Esophagus muscularis mucosa (tissue), 4 donors: Measurements from ENCODE around the gene R3HDM4. TPM values are rescaled to one million over a fixed set of nuclear protein-coding genes. Genes with fewer than 3 reads are reported as not detected.
A peak's percentile ranks its signal among the peaks of the same experiment; 100 is the strongest.

Source experiments
- DNase-seq: peaks from one replicate; pipeline ENCODE4 v3.0.0-alpha.2; 2017; ENCODE audit errors: extremely low spot score
- H3K27ac ChIP-seq, 4 donors: fragments of 200-600 bp; sonication (generic); replicated peaks in 1 of 4; 1 replicate in 3 of 4; 2 replicates in 1 of 4; pipeline ENCODE4 v1.5.1; 2016 to 2019; ENCODE audit warnings: mild to moderate bottlenecking in 1 of 4
- H3K27me3 ChIP-seq, 4 donors: fragments of 200-600 bp; sonication (generic); one replicate each; pipeline versions ENCODE4 v1.5.1 to v1.6.0; 2016 to 2019
- H3K36me3 ChIP-seq, 4 donors: fragments of 200-600 bp; sonication (generic); one replicate each; pipeline ENCODE4 v1.5.1; 2016 to 2019
- H3K4me1 ChIP-seq, 4 donors: fragments of 200-600 bp; sonication (generic); one replicate each; pipeline ENCODE4 v1.5.1; 2016 to 2019
- H3K4me3 ChIP-seq, 4 donors: fragments of 200-600 bp; sonication (generic); 1 replicate in 2 of 4; 2 replicates in 2 of 4; pipeline ENCODE4 v1.5.1; 2016 to 2019; ENCODE audit warnings: mild to moderate bottlenecking in 4 of 4, moderate library complexity in 1 of 4
- H3K9me3 ChIP-seq, 4 donors: fragments of 200-600 bp; sonication (generic); 1 replicate in 3 of 4; 2 replicates in 1 of 4; pipeline ENCODE4 v1.5.1; 2016 to 2019
- EP300 ChIP-seq: sonication (generic); formaldehyde crosslinking; IDR thresholded peaks from one replicate; pipeline ENCODE4 v1.6.1; 2017; ENCODE audit warnings: antibody characterized with exemption
- POLR2A ChIP-seq: fragments of 450-650 bp; IDR thresholded peaks from one replicate; pipeline ENCODE4 v1.6.1; 2017; ENCODE audit warnings: antibody characterized with exemption, moderate library complexity, mild to moderate bottlenecking, low read depth
- POLR2AphosphoS5 ChIP-seq, 2 donors: sonication (generic); formaldehyde crosslinking; IDR thresholded peaks; one replicate each; pipeline ENCODE4 v1.6.1; 2017; ENCODE audit warnings: antibody characterized with exemption in 2 of 2
- WGBS: methylation state at CpG from one replicate; pipeline ENCODE4 v1.1.5; 2018; 5-methylcytosine and 5-hydroxymethylcytosine counted together
- intact Hi-C: fragments of 100-400 bp; cut with DNase I; formaldehyde crosslinking; loops from one replicate; pipeline ENCODE4 v1.15.1; 2023
- total RNA-seq, 4 donors: library from RNA; depleted of rRNA; stranded (reverse); fragments of >200 nt; gene quantifications; one replicate each; pipeline versions ENCODE4 v1.1.0 to v1.2.1, GENCODE V29; 2016
- TF ChIP-seq, protein P1 (sequence below), 3 experiments: fragments of 200-600 bp in 2 of 3; fragments of 450-650 bp in 1 of 3; sonication (generic) in 2 of 3; IDR thresholded peaks; one replicate each; pipeline ENCODE4 v1.5.1; 2017 to 2019; ENCODE audit warnings: antibody characterized with exemption in 3 of 3, mild to moderate bottlenecking in 2 of 3, moderate library complexity in 1 of 3

Gene R3HDM4
- total RNA-seq, 4 donors from 2014 or later: 32.0 to 52.5 (median 40.0) TPM

DNA sequence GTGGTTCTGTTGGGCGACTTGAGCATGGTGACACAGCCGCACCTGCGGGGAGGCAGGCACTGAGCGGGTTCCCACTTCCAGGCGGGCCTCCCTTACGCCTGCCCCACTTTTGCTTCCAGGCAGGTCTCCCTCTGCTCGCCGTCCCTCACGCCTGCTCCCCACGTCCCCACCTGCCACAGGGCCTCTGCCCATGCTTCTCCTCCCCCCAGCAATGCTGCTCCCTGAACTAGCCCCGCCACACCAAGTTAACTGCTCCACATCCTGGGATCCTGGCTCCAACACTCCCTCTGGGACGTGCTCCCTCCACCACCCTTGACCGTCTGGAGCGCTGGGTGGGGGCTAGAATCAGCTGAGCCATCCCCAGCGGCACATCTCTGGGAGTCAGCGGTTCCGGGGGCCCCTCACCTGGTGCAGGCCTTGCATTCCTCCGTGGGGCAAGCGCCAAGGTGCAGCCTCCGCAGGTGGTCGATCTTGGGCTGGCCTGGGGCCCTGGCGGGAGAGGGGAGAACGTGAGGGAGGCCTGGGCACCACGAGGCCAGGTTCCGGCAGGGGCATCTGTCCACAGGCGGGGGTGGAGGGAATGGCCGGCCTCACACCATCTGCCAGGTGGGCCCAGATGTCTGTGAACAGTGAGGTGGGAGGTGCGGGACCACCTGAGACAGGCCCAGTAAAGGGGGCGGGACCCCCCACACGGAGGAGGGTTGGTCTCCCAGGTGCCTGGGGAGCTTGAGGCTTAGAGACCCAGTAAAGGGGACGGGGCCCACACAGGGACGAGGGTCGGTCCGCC, 44.4 kb downstream of the R3HDM4 start:
- H3K4me1 ChIP-seq: peaks cover 18 to 44% (median 41%) of the 10 kb centered on the region in 4 donors
- intact Hi-C loops: loop anchor here (10.0 kb wide), 1 partner anchor 64 kb away; no protein-coding TSS in a partner anchor
- H3K4me3 ChIP-seq: no peak overlapping the region
- DNase-seq: no peak
- peaks cover 6 to 58% (median 49%) of the 10 kb centered on the region in 4 donors for H3K36me3 ChIP-seq
- TF ChIP-seq POLR2AphosphoS5 (IDR thresholded peaks at IDR 0.05) (no peak), POLR2A (no peak), EP300 (no peak)
- TF ChIP-seq, protein P1, sequence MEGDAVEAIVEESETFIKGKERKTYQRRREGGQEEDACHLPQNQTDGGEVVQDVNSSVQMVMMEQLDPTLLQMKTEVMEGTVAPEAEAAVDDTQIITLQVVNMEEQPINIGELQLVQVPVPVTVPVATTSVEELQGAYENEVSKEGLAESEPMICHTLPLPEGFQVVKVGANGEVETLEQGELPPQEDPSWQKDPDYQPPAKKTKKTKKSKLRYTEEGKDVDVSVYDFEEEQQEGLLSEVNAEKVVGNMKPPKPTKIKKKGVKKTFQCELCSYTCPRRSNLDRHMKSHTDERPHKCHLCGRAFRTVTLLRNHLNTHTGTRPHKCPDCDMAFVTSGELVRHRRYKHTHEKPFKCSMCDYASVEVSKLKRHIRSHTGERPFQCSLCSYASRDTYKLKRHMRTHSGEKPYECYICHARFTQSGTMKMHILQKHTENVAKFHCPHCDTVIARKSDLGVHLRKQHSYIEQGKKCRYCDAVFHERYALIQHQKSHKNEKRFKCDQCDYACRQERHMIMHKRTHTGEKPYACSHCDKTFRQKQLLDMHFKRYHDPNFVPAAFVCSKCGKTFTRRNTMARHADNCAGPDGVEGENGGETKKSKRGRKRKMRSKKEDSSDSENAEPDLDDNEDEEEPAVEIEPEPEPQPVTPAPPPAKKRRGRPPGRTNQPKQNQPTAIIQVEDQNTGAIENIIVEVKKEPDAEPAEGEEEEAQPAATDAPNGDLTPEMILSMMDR (IDR thresholded peaks at IDR 0.05): no peak
- no peaks in the 10 kb centered on the region for H3K27me3 ChIP-seq
- peak overlapping the region; percentile 68 to 86 (median 79) for H3K27ac ChIP-seq
- H3K9me3 ChIP-seq: no peaks in the 10 kb centered on the region
- 92% methylated on average over 33 of the region's 34 CpGs for WGBS

DNA sequence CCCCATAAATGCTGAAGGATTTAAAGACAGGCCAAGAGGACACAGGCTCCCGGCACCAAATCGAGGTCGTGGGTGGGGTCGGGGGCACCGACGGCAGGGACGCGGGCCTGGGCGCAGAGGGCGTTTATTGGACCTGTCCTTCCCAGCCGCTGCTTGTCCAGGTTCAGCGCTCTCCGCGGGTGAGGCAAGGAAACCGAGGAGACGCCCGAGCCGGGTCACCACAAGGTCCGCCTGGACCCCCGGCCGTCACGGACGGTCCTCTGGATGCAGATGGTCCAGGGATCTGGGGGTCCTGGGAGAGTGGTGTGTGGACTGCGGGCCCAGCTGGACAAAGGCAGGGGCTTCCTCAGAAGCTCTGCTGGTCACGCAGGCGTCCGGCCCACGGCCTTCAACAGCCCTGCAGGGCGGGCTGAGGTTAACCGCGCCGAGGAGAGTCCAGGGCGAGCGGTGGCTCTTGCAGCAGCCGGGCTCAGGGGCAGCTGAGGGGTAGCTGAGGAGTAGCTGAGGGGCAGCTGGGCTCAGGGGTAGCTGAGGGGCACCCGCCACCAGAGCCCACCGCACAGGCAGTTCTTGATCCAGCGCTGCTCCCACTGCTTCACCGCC, 45.1 kb downstream of the R3HDM4 start:
- TF ChIP-seq, protein P1 (IDR thresholded peaks at IDR 0.05): no peak
- TF ChIP-seq EP300 (no peak), POLR2AphosphoS5 (IDR thresholded peaks at IDR 0.05) (no peak), POLR2A (no peak)
- intact Hi-C loops: loop anchor here (10.0 kb wide), 1 partner anchor 63 kb away; no protein-coding TSS in a partner anchor
- WGBS: 91% methylated on average over 11 of the region's 39 CpGs
- peaks cover 0 to 4% (median 0%) of the 10 kb centered on the region in 4 donors for H3K27me3 ChIP-seq
- peaks cover 22 to 50% (median 46%) of the 10 kb centered on the region in 4 donors for H3K4me1 ChIP-seq
- H3K27ac ChIP-seq: peak overlapping the region in 3 of 4 donors; percentile 76 to 86 (median 82)
- DNase-seq: no peak
- H3K9me3 ChIP-seq: no peaks in the 10 kb centered on the region
- H3K4me3 ChIP-seq: no peak overlapping the region
- H3K36me3 ChIP-seq: peaks cover 6 to 53% (median 44%) of the 10 kb centered on the region in 4 donors

DNA sequence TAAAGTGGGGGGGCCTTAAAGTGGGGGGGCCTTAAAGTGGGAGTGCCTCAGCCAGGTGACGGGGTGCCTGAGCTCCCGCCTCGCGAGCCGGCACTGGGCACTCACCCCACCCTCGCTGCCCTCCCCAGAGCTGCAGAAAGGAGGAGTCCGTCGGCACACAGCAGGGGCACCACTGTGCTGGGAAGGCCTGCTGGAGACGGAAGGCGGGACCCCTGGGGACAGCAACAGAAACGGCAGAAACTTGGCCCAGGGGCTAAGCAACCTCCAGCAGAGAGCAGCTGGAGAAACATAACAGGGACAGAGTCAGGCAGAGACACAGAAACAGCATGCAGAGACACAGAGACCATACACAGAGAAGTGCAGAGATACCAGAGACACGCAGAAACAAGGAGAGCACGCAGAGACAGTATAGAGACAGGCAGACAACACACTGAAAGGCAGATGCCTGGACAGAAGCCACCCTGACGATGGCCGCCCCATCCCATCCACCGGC, 45.7 kb downstream of the R3HDM4 start:
- peaks cover 24 to 52% (median 47%) of the 10 kb centered on the region in 4 donors for H3K4me1 ChIP-seq
- no peak for DNase-seq
- WGBS: 85% methylated on average over 8 of the region's 16 CpGs
- H3K36me3 ChIP-seq: peaks cover 6 to 49% (median 42%) of the 10 kb centered on the region in 4 donors
- no peak for TF ChIP-seq POLR2AphosphoS5 (IDR thresholded peaks at IDR 0.05)
- TF ChIP-seq, protein P1 (IDR thresholded peaks at IDR 0.05): no peak
- no peak for TF ChIP-seq EP300
- TF ChIP-seq POLR2A: no peak
- no peak overlapping the region for H3K27ac ChIP-seq
- peaks cover 0 to 10% (median 0%) of the 10 kb centered on the region in 4 donors for H3K27me3 ChIP-seq
- no peaks in the 10 kb centered on the region for H3K9me3 ChIP-seq
- intact Hi-C loops: loop anchor here (10.0 kb wide), 1 partner anchor 63 kb away; no protein-coding TSS in a partner anchor
- no peak overlapping the region for H3K4me3 ChIP-seq

DNA sequence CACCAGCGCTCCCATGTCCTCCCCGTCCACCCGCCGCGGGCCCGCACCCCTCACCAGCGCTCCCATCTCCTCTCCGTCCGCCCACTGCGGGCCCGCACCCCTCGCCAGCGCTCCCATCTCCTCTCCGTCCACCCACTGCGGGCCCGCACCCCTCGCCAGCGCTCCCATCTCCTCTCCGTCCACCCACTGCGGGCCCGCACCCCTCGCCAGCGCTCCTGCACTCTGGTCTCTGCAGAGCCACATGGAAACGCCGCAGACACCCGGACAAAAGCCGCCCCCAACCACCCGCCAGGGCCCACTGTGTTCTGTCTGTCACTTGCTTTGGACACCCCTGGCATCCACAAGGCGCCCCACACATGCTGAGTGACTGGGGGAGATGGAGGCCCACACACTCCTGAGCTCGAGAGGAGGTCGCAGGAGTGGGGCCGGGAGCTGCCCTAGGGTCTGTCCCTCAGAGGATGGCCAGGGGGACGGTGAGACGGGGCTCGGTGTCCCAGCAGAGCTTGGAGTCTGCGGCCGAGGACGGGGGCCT, 46.2 kb downstream of the R3HDM4 start:
- Histone ChIP-seq H3K4me3 (no peak overlapping the region), H3K27ac (no peak overlapping the region), H3K9me3 (no peaks in the 10 kb centered on the region), H3K36me3 (peaks cover 6 to 44% (median 39%) of the 10 kb centered on the region in 4 donors), H3K4me1 (peaks cover 20 to 52% (median 47%) of the 10 kb centered on the region in 4 donors), H3K27me3 (peaks cover 0 to 15% (median 2%) of the 10 kb centered on the region in 4 donors)
- DNase-seq: no peak
- TF ChIP-seq, protein P1 (IDR thresholded peaks at IDR 0.05): no peak
- TF ChIP-seq POLR2A: no peak
- no peak for TF ChIP-seq EP300
- no peak for TF ChIP-seq POLR2AphosphoS5 (IDR thresholded peaks at IDR 0.05)
- intact Hi-C loops: loop anchor here (10.0 kb wide), 1 partner anchor 62 kb away; no protein-coding TSS in a partner anchor
- 83% methylated on average over 30 of the region's 38 CpGs for WGBS
